ENCODE results near the gene SSBP2. TPM values are rescaled to one million over a fixed set of nuclear protein-coding genes. Genes with fewer than 3 reads are reported as not detected.

The SSBP2 gene
- total and polyA plus RNA-seq, 2 of the 8 experiments (the other 6 are each of a cell fraction or from before 2014, with no cell fraction given), result 21.5 to 36.2 TPM

GRCh38 chr5:81525690-81526089 is 225.2 kb downstream of the SSBP2 start:
- no peak overlapping the region for H4K8ac ChIP-seq (ENCODE audit: extremely low read depth, insufficient read depth, low read length)
- H4K91ac ChIP-seq (replicated peaks; ENCODE audit: insufficient read length, low read length), result no peak overlapping the region
- H3K27ac ChIP-seq (ENCODE audit: low read depth, low read length), result no peak overlapping the region
- no peak overlapping the region for H2BK5ac ChIP-seq (ENCODE audit: low read depth, low read length)
- H2AFZ ChIP-seq (ENCODE audit: low read length), result no peak overlapping the region
- H4K5ac ChIP-seq (ENCODE audit: insufficient read length, low read depth, low read length), result no peak overlapping the region
- H2BK20ac ChIP-seq (ENCODE audit: low read length), result no peak overlapping the region
- 89% methylated on average over 2 of the region's 2 CpGs; no CpG with 5 or more reads in 1 of the 2 experiments for WGBS, 2 experiments (ENCODE audit: extremely low coverage in 1 of 2, insufficient coverage in 1 of 2, insufficient read length in 1 of 2, insufficient replicate concordance in 2 of 2, low coverage in 1 of 2, low lambda C conversion rate in 2 of 2, missing lambda C conversion rate in 1 of 2)
- H3K14ac ChIP-seq (ENCODE audit: insufficient read length), result no peak overlapping the region
- H2BK12ac ChIP-seq (ENCODE audit: low read depth, low read length), result no peak overlapping the region
- no peak overlapping the region for H2BK15ac ChIP-seq (ENCODE audit: low read length)
- H3K4me2 ChIP-seq (ENCODE audit: insufficient read depth in 1 of 2, low read depth in 2 of 2, low read length in 2 of 2), result no peak overlapping the region
- no peaks in the 10 kb centered on the region for H3K4me1 ChIP-seq (replicated peaks in 1 of 4; ENCODE audit: control insufficient read depth in 3 of 4, insufficient read depth in 4 of 4, low read length in 3 of 4)
- H3K27me3 ChIP-seq (replicated peaks in 1 of 4; ENCODE audit: control insufficient read depth in 3 of 4, extremely low read depth in 1 of 4, insufficient read depth in 3 of 4, low read length in 3 of 4), result no peaks in the 10 kb centered on the region
- H3K4ac ChIP-seq (replicated peaks; ENCODE audit: insufficient read length, low read depth, low read length), result no peak overlapping the region
- no peak overlapping the region for H3K4me3 ChIP-seq (ENCODE audit: extremely low read depth in 1 of 4, insufficient read depth in 2 of 4, low read depth in 3 of 4, low read length in 4 of 4)
- CTCF ChIA-PET (ENCODE audit: partially characterized antibody), result no interaction called here
- no peak for FAIRE-seq
- DNase-seq (ENCODE audit: low read depth in 1 of 2, low spot score in 2 of 2), result no peak
- no peak overlapping the region for H3K9ac ChIP-seq (replicated peaks in 1 of 4; ENCODE audit: extremely low read depth in 1 of 4, low read depth in 3 of 4, low read length in 3 of 4)
- H3K56ac ChIP-seq (replicated peaks; ENCODE audit: insufficient read length, low read depth, low read length), result no peak overlapping the region
- no peaks in the 10 kb centered on the region for H3K79me1 ChIP-seq (ENCODE audit: low read depth, low read length)
- H3K9me3 ChIP-seq (ENCODE audit: insufficient read depth in 2 of 2, low read depth in 1 of 2, low read length in 1 of 2), result no peaks in the 10 kb centered on the region
- no peaks in the 10 kb centered on the region for H3K79me2 ChIP-seq (ENCODE audit: control insufficient read depth in 1 of 2, insufficient read depth in 2 of 2, low read length in 2 of 2)
- H2BK120ac ChIP-seq (replicated peaks; ENCODE audit: low read depth, low read length), result no peak overlapping the region
- H4K20me1 ChIP-seq (replicated peaks in 1 of 2; ENCODE audit: control insufficient read depth in 1 of 2, insufficient read depth in 2 of 2, low read length in 2 of 2), result no peaks in the 10 kb centered on the region
- POLR2A ChIA-PET (ENCODE audit: partially characterized antibody), result no interaction called here
- H2AK5ac ChIP-seq (ENCODE audit: low read depth, low read length), result no peak overlapping the region
- H3K18ac ChIP-seq (ENCODE audit: extremely low read depth, low read length), result no peak overlapping the region
- no peak for TF ChIP-seq YY1 (IDR thresholded peaks at IDR 0.05; ENCODE audit: low read depth, low read length)
- no peaks in the 10 kb centered on the region for H3K23me2 ChIP-seq (ENCODE audit: low read depth, low read length)
- no peaks in the 10 kb centered on the region for H3K36me3 ChIP-seq (ENCODE audit: control insufficient read depth in 2 of 4, insufficient read depth in 4 of 4, low read length in 3 of 4)
- H3K23ac ChIP-seq (ENCODE audit: insufficient read length), result no peak overlapping the region
